B cell (primary cell): Measurements from ENCODE around the gene IRAK1.

ENCODE experiments used
- CTCF ChIP-seq: fragments of 200-600 bp; IDR thresholded peaks from one replicate; pipeline ENCODE4 v1.8.0; 2022; ENCODE audit warnings: antibody characterized with exemption, mild to moderate bottlenecking
- EZH2 ChIP-seq: IDR thresholded peaks from 2 replicates; pipeline ENCODE4 v1.6.1; 2012; ENCODE audit warnings: borderline replicate concordance, low read depth, mild to moderate bottlenecking, moderate library complexity, low read length; ENCODE audit not compliant: insufficient read depth, poor library complexity, severe bottlenecking

- TF ChIP-seq CTCF: no peak
- no peak for TF ChIP-seq EZH2
Measured at GRCh38 chrX:153973127-153974002, 46.3 kb downstream of the IRAK1 start.
